Endothelial cell of umbilical vein (primary cell): ENCODE measurements around the gene EPB41L4B.

Experiments
- EZH2 ChIP-seq: IDR thresholded peaks from 2 replicates; pipeline ENCODE4 v1.6.1; 2012; ENCODE audit warnings: borderline replicate concordance, low read depth, mild to moderate bottlenecking, moderate library complexity, low read length, inconsistent platforms; ENCODE audit not compliant: severe bottlenecking
- FOS ChIP-seq: IDR thresholded peaks from 2 replicates; pipeline ENCODE4 v1.6.1; 2011; ENCODE audit warnings: mild to moderate bottlenecking, low read length, moderate library complexity, borderline replicate concordance; ENCODE audit not compliant: insufficient read depth
- GATA2 ChIP-seq: IDR thresholded peaks from 2 replicates; pipeline ENCODE4 v1.7.0; 2011; ENCODE audit warnings: low read depth, mild to moderate bottlenecking, moderate library complexity, mixed read lengths, low read length; ENCODE audit not compliant: insufficient read length, insufficient read depth
- JUN ChIP-seq: IDR thresholded peaks from 2 replicates; pipeline ENCODE4 v1.6.1; 2011; ENCODE audit warnings: borderline replicate concordance, low read depth; ENCODE audit not compliant: insufficient read length, insufficient read depth
- MYC ChIP-seq: IDR thresholded peaks from one replicate; pipeline ENCODE4 v1.6.1; 2011; ENCODE audit warnings: mild to moderate bottlenecking, low read depth, low read length
- POLR2A ChIP-seq: IDR thresholded peaks from 2 replicates; pipeline ENCODE4 v1.6.1; 2012; ENCODE audit warnings: low read depth, mild to moderate bottlenecking, control low read depth, low read length
- POLR2AphosphoS5 ChIP-seq: IDR thresholded peaks from 2 replicates; pipeline ENCODE4 v1.6.1; 2012; ENCODE audit warnings: low read depth, mild to moderate bottlenecking, control low read depth, low read length, moderate library complexity; ENCODE audit not compliant: insufficient read depth
- TF ChIP-seq, protein P1 (sequence below), 2 donors: IDR thresholded peaks; 1 replicate in 1 of 2; 2 replicates in 1 of 2; pipeline ENCODE4 v1.5.1; 2011; ENCODE audit warnings: low read length in 2 of 2, mild to moderate bottlenecking in 2 of 2, moderate library complexity in 2 of 2, control low read depth in 1 of 2, inconsistent platforms in 1 of 2, low read depth in 1 of 2; ENCODE audit not compliant: insufficient read depth in 1 of 2; ENCODE audit errors: extremely low read depth in 1 of 2

DNA sequence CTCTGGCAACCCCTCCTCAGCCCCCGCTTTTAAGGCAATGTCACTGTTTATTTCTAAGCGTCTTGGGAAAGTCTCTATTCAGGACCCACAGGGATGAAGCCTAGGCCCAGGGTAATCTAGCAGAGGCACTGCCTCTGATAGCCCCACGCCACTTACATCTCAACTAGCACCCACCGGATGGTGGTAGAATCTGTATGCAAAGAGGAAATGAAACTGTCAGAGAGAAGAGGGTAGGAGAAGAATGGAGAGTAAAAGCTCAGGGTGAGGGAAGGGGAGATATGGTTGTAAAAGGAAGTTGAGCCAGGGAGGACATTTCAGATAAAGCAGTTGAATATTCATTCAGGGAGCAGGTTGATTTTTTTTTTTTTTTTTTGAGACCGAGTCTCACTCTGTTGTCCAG is 156.8 kb downstream of the EPB41L4B start:
- TF ChIP-seq, protein P1, sequence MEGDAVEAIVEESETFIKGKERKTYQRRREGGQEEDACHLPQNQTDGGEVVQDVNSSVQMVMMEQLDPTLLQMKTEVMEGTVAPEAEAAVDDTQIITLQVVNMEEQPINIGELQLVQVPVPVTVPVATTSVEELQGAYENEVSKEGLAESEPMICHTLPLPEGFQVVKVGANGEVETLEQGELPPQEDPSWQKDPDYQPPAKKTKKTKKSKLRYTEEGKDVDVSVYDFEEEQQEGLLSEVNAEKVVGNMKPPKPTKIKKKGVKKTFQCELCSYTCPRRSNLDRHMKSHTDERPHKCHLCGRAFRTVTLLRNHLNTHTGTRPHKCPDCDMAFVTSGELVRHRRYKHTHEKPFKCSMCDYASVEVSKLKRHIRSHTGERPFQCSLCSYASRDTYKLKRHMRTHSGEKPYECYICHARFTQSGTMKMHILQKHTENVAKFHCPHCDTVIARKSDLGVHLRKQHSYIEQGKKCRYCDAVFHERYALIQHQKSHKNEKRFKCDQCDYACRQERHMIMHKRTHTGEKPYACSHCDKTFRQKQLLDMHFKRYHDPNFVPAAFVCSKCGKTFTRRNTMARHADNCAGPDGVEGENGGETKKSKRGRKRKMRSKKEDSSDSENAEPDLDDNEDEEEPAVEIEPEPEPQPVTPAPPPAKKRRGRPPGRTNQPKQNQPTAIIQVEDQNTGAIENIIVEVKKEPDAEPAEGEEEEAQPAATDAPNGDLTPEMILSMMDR (IDR thresholded peaks at IDR 0.05; ENCODE audit: extremely low read depth in 1 of 2, insufficient read depth in 1 of 2, low read depth in 1 of 2, low read length in 2 of 2): no peak
- TF ChIP-seq POLR2A (no peak), POLR2AphosphoS5 (no peak), EZH2 (no peak), GATA2 (no peak), FOS (no peak), JUN (no peak), MYC (no peak)
